Ovary (tissue), 9 donors: Measurements from ENCODE around the gene HPS3. TPM values are rescaled to one million over a fixed set of nuclear protein-coding genes. Genes with fewer than 3 reads are reported as not detected.

Experiments
- DNase-seq, 5 donors: peaks; one replicate each; pipeline ENCODE4 v3.0.0-alpha.2; 2019 to 2020
- H3K27ac ChIP-seq, 2 donors: fragments of 200-600 bp; one replicate each; pipeline versions ENCODE4 v1.5.1 to v1.8.0; 2019 to 2022
- H3K27me3 ChIP-seq: fragments of 200-600 bp; one replicate; pipeline ENCODE4 v1.8.0; 2022
- H3K36me3 ChIP-seq: fragments of 200-600 bp; sonication (generic); one replicate; pipeline ENCODE4 v1.5.1; 2019
- H3K4me1 ChIP-seq: one replicate; pipeline ENCODE4 v1.8.1; 2013; ENCODE audit warnings: mild to moderate bottlenecking, moderate library complexity; ENCODE audit not compliant: insufficient read depth
- H3K4me3 ChIP-seq: fragments of 200-600 bp; sonication (generic); one replicate; pipeline ENCODE4 v1.5.1; 2017
- H3K9me3 ChIP-seq, 2 donors: fragments of 200-600 bp in 1 of 2; sonication (generic) in 1 of 2; one replicate each; pipeline versions ENCODE4 v1.5.1 to v1.8.1; 2013 to 2019; ENCODE audit warnings: mild to moderate bottlenecking in 1 of 2, moderate library complexity in 1 of 2
- EP300 ChIP-seq: sonication (generic); formaldehyde crosslinking; IDR thresholded peaks from one replicate; pipeline ENCODE4 v1.6.1; 2017; ENCODE audit warnings: antibody characterized with exemption
- POLR2A ChIP-seq: fragments of 450-650 bp; IDR thresholded peaks from one replicate; pipeline ENCODE4 v1.6.1; 2017; ENCODE audit warnings: antibody characterized with exemption, mild to moderate bottlenecking, moderate library complexity
- WGBS, 3 donors: extraction: QIAGEN DNeasy Blood & Tissue Kit in 1 of 3; methylation state at CpG; one replicate each; pipeline versions ENCODE4 v1.1.5 to v1.1.7; 2013 to 2017; 5-methylcytosine and 5-hydroxymethylcytosine counted together
- intact Hi-C, 4 donors: fragments of 100-400 bp; cut with DNase I; formaldehyde crosslinking; loops; one replicate each; pipeline versions ENCODE4 v1.11.0 to v1.15.1; 2022 to 2023
- polyA plus RNA-seq, 2 donors: library from polyadenylated mRNA; stranded (reverse); fragments of 200-250 nt in 1 of 2; fragments of 350-450 nt in 1 of 2; fragmentation: Illumina TruSeq in 1 of 2; extraction: RNeasy Lipid Tissue Mini Kit (QIAGEN cat#74804) in 1 of 2; gene quantifications; one replicate each; pipeline ENCODE4 v1.2.3, GENCODE V29; 2013 to 2014
- small RNA-seq: library from RNA; depleted of rRNA; stranded (forward); fragments of <200 nt; gene quantifications from one replicate; pipeline ENCODE3, GENCODE V24; 2016
- total RNA-seq, 7 donors: library from RNA; depleted of rRNA in 2 of 7; stranded (reverse); fragments of >200 nt in 2 of 7; fragmentation: NEBNext Ultra II Directional in 3 of 7; extraction: Animal tissue kit (Norgen Biotek cat#: 25700) in 3 of 7; gene quantifications; one replicate each; pipeline versions ENCODE4 v1.1.0 to v1.2.4, GENCODE V29; 2016 to 2023
- TF ChIP-seq, protein P1 (sequence below), 3 donors: fragments of 450-650 bp in 2 of 3; fragments of 200-600 bp in 1 of 3; IDR thresholded peaks; one replicate each; pipeline versions ENCODE4 v1.5.1 to v1.8.0; 2016 to 2022; ENCODE audit warnings: antibody characterized with exemption in 3 of 3, mild to moderate bottlenecking in 1 of 3
- donor health status: DM: no; HTN: no; CAD: no; lungs with moderate emphysema.
- donor health status: DM: no; HTN: no; CAD: no.
- donor health status: Bipolar disorder and iron deficiency.
- donor health status: DM: yes; HTN: yes; CAD: no.
- donor health status: DM: no; HTN: no; CAD: no.
- donor health status: DM: yes; HTN: yes; CAD: no.

The HPS3 gene
- total and polyA plus RNA-seq, 9 donors = 11.4 to 25.2 (median 17.5) TPM

DNA sequence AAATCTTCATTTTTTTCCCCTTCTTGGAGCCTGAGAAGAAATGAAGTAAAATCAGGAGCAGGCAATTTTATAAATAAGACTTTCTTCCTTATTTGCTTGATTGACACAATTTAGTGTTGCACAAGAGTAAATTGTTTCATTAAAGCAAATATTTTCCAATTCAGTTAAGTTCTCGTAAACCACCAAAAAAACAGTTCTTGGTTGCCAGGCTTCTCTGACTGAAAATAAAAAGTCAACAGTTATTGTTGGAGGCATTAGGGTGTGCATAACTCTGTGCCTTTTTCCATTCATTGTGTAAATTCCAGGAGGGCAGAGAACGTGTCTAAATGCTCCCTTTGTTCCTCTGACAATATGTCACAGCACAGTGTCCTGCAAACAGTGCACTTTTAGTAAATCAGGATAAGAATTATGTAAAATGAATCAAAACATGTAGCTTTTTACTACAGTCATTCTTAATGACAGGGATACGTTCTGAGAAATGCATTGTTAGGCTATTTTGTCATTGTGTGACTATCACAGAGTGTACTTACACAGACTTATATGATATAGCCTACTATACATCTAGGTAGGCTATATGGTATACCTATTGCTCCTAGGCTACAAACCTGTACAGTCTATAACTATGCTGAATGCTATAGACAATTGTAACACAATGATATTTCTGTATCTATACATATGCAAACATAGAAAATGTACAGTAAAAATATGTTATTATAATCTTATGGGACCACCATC lies 92.5 kb downstream of the HPS3 start, which contains the start of gene CP:
Gene CP, minus strand, starts transcription at position 47 of the 735 bp plus-strand sequence. Its CDS starts 37 bp downstream, at position 10.
- Histone ChIP-seq H3K4me3 (no peak within 1 kb of the TSS), H3K4me1 (peaks cover 3% of the 10 kb centered on the region), H3K9me3 (no peaks in the 10 kb centered on the region), H3K27me3 (no peaks in the 10 kb centered on the region), H3K36me3 (no peaks in the 10 kb centered on the region), H3K27ac (no peak within 1 kb of the TSS)
- no peak for DNase-seq
- TF ChIP-seq EP300 = no peak
- TF ChIP-seq POLR2A = no peak
- TF ChIP-seq, protein P1, sequence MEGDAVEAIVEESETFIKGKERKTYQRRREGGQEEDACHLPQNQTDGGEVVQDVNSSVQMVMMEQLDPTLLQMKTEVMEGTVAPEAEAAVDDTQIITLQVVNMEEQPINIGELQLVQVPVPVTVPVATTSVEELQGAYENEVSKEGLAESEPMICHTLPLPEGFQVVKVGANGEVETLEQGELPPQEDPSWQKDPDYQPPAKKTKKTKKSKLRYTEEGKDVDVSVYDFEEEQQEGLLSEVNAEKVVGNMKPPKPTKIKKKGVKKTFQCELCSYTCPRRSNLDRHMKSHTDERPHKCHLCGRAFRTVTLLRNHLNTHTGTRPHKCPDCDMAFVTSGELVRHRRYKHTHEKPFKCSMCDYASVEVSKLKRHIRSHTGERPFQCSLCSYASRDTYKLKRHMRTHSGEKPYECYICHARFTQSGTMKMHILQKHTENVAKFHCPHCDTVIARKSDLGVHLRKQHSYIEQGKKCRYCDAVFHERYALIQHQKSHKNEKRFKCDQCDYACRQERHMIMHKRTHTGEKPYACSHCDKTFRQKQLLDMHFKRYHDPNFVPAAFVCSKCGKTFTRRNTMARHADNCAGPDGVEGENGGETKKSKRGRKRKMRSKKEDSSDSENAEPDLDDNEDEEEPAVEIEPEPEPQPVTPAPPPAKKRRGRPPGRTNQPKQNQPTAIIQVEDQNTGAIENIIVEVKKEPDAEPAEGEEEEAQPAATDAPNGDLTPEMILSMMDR (IDR thresholded peaks at IDR 0.05) = no peak
- 49 to 57% (median 51%) methylated on average over 3 of the region's 3 CpGs for WGBS, 3 donors
- intact Hi-C loops = no loop called here

Small RNA genes lying within 50 kb of the gene (small RNA-seq; reads per million reads assigned to genes)
- gene RF00019 = not detected

Other genes starting within 250 kb of the HPS3 start
- gene GYG1, start 138.1 kb upstream of the HPS3 start, total RNA-seq = 10 to 100 TPM; 23.8 to 73.8 (median 54.0) TPM
- gene GYG1, start 138.1 kb upstream of the HPS3 start, polyA plus RNA-seq = 10 to 100 TPM; 58.4 to 86.1 TPM
- gene HLTF, start 43.1 kb upstream of the HPS3 start, total RNA-seq = 10 to 100 TPM; 19.8 to 35.3 (median 31.3) TPM
- 10 to 100 TPM; 11.3 to 20.2 TPM for gene HLTF, start 43.1 kb upstream of the HPS3 start, polyA plus RNA-seq
- gene CP, start 92.2 kb downstream of the HPS3 start, total RNA-seq = 10 to 100 TPM in 2 of 7 donors, 1 to 10 TPM in 4, under 1 TPM in 1; 0.63 to 90.3 (median 5.7) TPM
- 1 to 10 TPM in 1 of 2 donors, under 1 TPM in 1; 0.40 to 2.1 TPM for gene CP, start 92.2 kb downstream of the HPS3 start, polyA plus RNA-seq
- 1 to 10 TPM; 2.4 to 7.3 (median 4.7) TPM for gene TM4SF18, start 204.0 kb downstream of the HPS3 start, total RNA-seq
- gene TM4SF18, start 204.0 kb downstream of the HPS3 start, polyA plus RNA-seq = 10 to 100 TPM in 1 of 2 donors, 1 to 10 TPM in 1; 7.0 to 16.3 TPM
- 100 to 1,000 TPM in 1 of 7 donors, 10 to 100 TPM in 6; 35.6 to 207 (median 54.9) TPM for gene TM4SF1, start 248.0 kb downstream of the HPS3 start, total RNA-seq
- gene TM4SF1, start 248.0 kb downstream of the HPS3 start, polyA plus RNA-seq = 100 to 1,000 TPM; 103 to 184 TPM